LNCaP clone FGC (cell line): ENCODE results near the gene CA12.

Experiments used
- DNase-seq: peaks from one replicate; pipeline ENCODE4 v3.0.0-alpha.2; 2011; ENCODE audit warnings: low read depth
- H3K4me3 ChIP-seq: 2 replicates; pipeline ENCODE4 v1.5.1; 2011; ENCODE audit warnings: mild to moderate bottlenecking, low read depth, low read length, control low read depth
- TF ChIP-seq, protein P1 (sequence below): IDR thresholded peaks from 2 replicates; pipeline ENCODE4 v1.5.1; 2012; ENCODE audit warnings: mild to moderate bottlenecking; ENCODE audit not compliant: control insufficient read depth, insufficient read depth; ENCODE audit errors: extremely low read depth

CA12 gene

DNA sequence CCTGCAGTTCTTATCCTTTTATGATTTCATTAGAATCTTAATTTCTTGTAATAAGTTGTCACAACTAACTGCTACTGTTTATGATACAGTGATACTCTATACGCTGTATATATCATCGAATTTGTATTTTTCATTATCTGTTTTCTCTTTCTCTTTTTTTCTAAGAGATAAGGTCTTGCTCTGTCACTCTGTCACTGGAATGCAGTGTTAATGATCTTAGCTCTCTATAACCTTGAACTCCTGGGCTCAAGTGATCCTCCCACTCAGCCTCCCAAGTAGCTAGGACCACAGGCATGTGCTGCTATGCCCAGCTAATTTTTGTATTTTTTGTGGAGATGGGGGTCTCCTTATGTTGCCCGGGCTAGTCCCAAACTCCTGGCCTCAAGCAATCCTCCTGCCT lies 89.4 kb downstream of the CA12 start:
- no peak for DNase-seq
- H3K4me3 ChIP-seq = no peak overlapping the region
- TF ChIP-seq, protein P1, sequence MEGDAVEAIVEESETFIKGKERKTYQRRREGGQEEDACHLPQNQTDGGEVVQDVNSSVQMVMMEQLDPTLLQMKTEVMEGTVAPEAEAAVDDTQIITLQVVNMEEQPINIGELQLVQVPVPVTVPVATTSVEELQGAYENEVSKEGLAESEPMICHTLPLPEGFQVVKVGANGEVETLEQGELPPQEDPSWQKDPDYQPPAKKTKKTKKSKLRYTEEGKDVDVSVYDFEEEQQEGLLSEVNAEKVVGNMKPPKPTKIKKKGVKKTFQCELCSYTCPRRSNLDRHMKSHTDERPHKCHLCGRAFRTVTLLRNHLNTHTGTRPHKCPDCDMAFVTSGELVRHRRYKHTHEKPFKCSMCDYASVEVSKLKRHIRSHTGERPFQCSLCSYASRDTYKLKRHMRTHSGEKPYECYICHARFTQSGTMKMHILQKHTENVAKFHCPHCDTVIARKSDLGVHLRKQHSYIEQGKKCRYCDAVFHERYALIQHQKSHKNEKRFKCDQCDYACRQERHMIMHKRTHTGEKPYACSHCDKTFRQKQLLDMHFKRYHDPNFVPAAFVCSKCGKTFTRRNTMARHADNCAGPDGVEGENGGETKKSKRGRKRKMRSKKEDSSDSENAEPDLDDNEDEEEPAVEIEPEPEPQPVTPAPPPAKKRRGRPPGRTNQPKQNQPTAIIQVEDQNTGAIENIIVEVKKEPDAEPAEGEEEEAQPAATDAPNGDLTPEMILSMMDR = no peak

DNA sequence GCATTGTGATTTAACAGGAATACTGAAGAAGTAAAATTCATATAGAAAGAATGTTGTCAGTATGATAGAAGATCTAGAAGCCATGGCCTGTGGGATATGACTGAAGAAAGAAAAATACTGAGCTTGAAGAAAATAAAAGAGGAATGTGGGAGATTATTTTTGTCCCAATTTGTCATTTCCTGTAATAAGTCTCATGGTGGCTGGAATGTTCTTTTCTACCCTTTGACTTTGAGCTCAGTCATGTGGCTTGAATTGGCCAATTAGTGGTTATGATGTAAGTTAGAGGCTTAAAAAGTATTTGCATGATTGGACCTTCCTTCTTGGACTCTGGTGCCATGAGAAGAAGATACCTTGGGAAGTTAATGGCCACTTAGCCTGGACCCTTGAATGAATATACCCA lies 90.1 kb downstream of the CA12 start:
- no peak overlapping the region for H3K4me3 ChIP-seq
- TF ChIP-seq, protein P1 = no peak
- no peak for DNase-seq

GRCh38 chr15:63288778-63289378 lies 92.8 kb downstream of the CA12 start:
- TF ChIP-seq, protein P1 = peak; percentile 67
- H3K4me3 ChIP-seq = no peak overlapping the region
- peak; percentile 14 for DNase-seq

DNA sequence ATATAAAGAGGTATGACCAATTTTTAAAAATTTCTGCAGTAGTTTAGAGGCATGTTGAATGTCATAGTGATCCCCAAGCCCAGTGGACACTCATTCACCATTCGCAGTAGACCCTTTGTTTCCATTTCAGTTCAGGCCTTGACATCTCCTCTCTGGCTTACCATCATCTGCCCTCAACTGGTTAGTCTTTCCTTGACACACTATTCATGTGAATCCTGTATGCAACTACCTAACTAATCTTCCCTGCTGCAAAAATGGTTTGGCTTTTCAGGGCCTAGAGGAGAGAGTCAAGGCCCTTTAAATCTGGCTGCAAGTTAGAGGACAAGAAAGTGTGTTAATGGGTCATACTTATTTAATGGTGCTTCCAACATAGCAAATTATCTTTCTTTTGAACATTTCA lies 93.3 kb downstream of the CA12 start:
- TF ChIP-seq, protein P1 = no peak
- DNase-seq = no peak

DNA sequence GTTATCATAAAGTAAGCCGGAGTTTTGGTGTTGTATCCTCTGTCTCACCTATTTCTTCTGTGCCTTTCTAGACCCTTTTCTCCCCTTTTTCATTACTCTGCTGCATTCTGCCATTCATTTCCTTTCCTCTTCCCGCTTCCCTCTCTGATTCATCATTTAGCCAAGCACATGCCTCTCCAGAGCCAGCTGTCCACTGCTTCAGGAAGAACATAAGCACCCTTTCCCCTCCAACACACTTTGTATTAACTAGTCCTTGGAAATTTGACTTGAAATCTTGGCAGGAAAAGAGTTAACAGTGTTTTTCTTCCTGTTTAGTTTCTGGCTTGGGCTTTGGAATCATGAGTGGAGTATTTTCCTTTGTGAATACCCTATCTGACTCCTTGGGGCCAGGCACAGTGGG lies 94.5 kb downstream of the CA12 start:
- TF ChIP-seq, protein P1 = no peak
- no peak for DNase-seq
- no peak overlapping the region for H3K4me3 ChIP-seq

More for the DNA sequence above, 93.3 kb downstream of the CA12 start:
- no peak overlapping the region for H3K4me3 ChIP-seq

GRCh38 chr15:63284335-63284734 lies 97.3 kb downstream of the CA12 start:
- no peak for DNase-seq
- TF ChIP-seq, protein P1 = no peak
- no peak overlapping the region for H3K4me3 ChIP-seq

- no peak overlapping the region for H3K4me3 ChIP-seq
- TF ChIP-seq, protein P1 = no peak
- DNase-seq = no peak
Measured at GRCh38 chr15:63283126-63283525, 98.5 kb downstream of the CA12 start.
